Endothelial cell of umbilical vein (primary cell): Measurements from ENCODE around the gene TECPR2. TPM values are rescaled to one million over a fixed set of nuclear protein-coding genes. Genes with fewer than 3 reads are reported as not detected.

Experiments
- BruUV-seq: library from RNA; stranded (reverse); fragments of 400-500 nt; replicated peaks from 2 replicates; lab custom pipeline; 2021; lab: Mats Ljungman, UMichigan
- CTCF ChIA-PET: fragments of 300-600, 350-600 bp; sonication (Branson Sonifier 250); formaldehyde crosslinking; loops from one replicate; lab custom pipeline; 2021; ENCODE audit warnings: antibody characterized with exemption, inconsistent platforms; lab: Charles Lee
- POLR2A ChIA-PET: fragments of 300-600, 350-600 bp; sonication (Branson Sonifier 250); formaldehyde crosslinking; loops from one replicate; lab custom pipeline; 2021; ENCODE audit warnings: antibody characterized with exemption, inconsistent platforms; lab: Charles Lee
- DNase-seq: peaks from one replicate; pipeline ENCODE4 v3.0.0-alpha.2; 2011; ENCODE audit warnings: low read depth, low spot score
- FAIRE-seq: peaks from 2 replicates; lab custom pipeline; 2011; peaks lifted over from hg19 to GRCh38; lab: Jason Lieb, UNC
- H2AFZ ChIP-seq: 2 replicates; pipeline ENCODE4 v1.6.0; 2012; ENCODE audit warnings: low read depth, low read length, control low read depth, inconsistent platforms
- H3K27ac ChIP-seq: 2 replicates; pipeline ENCODE4 v1.5.1; 2011; ENCODE audit warnings: low read depth, mild to moderate bottlenecking, control low read depth, low read length, moderate library complexity; ENCODE audit not compliant: insufficient read depth
- H3K27me3 ChIP-seq, 2 experiments: 2 replicates each; pipeline versions ENCODE4 v1.6.0 to v1.6.1; 2011; ENCODE audit warnings: low read length in 2 of 2, mixed read lengths in 1 of 2; ENCODE audit not compliant: control insufficient read depth in 2 of 2, insufficient read depth in 2 of 2
- H3K36me3 ChIP-seq, 2 experiments: 2 replicates in 1 of 2; 3 replicates in 1 of 2; pipeline ENCODE4 v1.5.1; 2011; ENCODE audit warnings: low read length in 2 of 2, mild to moderate bottlenecking in 1 of 2, moderate library complexity in 1 of 2; ENCODE audit not compliant: control insufficient read depth in 2 of 2, insufficient read depth in 2 of 2; ENCODE audit errors: extremely low read depth in 1 of 2
- H3K4me1 ChIP-seq: 3 replicates; pipeline ENCODE4 v1.5.1; 2011; ENCODE audit warnings: mild to moderate bottlenecking, low read length; ENCODE audit not compliant: control insufficient read depth, insufficient read depth; ENCODE audit errors: extremely low read depth
- H3K4me2 ChIP-seq: 2 replicates; pipeline ENCODE4 v1.6.1; 2011; ENCODE audit warnings: low read length, control low read depth, mixed read lengths; ENCODE audit not compliant: insufficient read depth
- H3K4me3 ChIP-seq, 3 experiments: fragments of 200-600 bp in 1 of 3; sonication (generic), shearing (Covaris generic) in 1 of 3; replicated peaks in 1 of 3; 2 replicates each; pipeline ENCODE4 v1.5.1; 2011 to 2016; ENCODE audit warnings: control low read depth in 3 of 3, low read length in 3 of 3, mild to moderate bottlenecking in 2 of 3, inconsistent platforms in 1 of 3, low read depth in 1 of 3, moderate library complexity in 1 of 3; ENCODE audit not compliant: insufficient read depth in 1 of 3
- H3K79me2 ChIP-seq: 2 replicates; pipeline ENCODE4 v1.6.0; 2012; ENCODE audit warnings: low read length, inconsistent platforms; ENCODE audit not compliant: control insufficient read depth, insufficient read depth
- H3K9ac ChIP-seq: replicated peaks from 2 replicates; pipeline ENCODE3; 2011; ENCODE audit warnings: low read length, control low read depth; ENCODE audit not compliant: insufficient read depth; ENCODE audit errors: extremely low read depth
- H3K9me1 ChIP-seq: replicated peaks from 3 replicates; pipeline ENCODE4 v1.6.0; 2011; ENCODE audit warnings: mild to moderate bottlenecking, low read length; ENCODE audit not compliant: control insufficient read depth, insufficient read depth; ENCODE audit errors: extremely low read depth
- H3K9me3 ChIP-seq: replicated peaks from 2 replicates; pipeline ENCODE4 v1.5.1; 2012; ENCODE audit warnings: low read length, inconsistent platforms; ENCODE audit not compliant: control insufficient read depth, insufficient read depth
- H4K20me1 ChIP-seq: replicated peaks from 2 replicates; pipeline ENCODE3; 2011; ENCODE audit warnings: mild to moderate bottlenecking, low read length; ENCODE audit not compliant: control insufficient read depth, insufficient read depth; ENCODE audit errors: extremely low read depth
- EZH2 ChIP-seq: IDR thresholded peaks from 2 replicates; pipeline ENCODE4 v1.6.1; 2012; ENCODE audit warnings: borderline replicate concordance, low read depth, mild to moderate bottlenecking, moderate library complexity, low read length, inconsistent platforms; ENCODE audit not compliant: severe bottlenecking
- FOS ChIP-seq: IDR thresholded peaks from 2 replicates; pipeline ENCODE4 v1.6.1; 2011; ENCODE audit warnings: mild to moderate bottlenecking, low read length, moderate library complexity, borderline replicate concordance; ENCODE audit not compliant: insufficient read depth
- GATA2 ChIP-seq: IDR thresholded peaks from 2 replicates; pipeline ENCODE4 v1.7.0; 2011; ENCODE audit warnings: low read depth, mild to moderate bottlenecking, moderate library complexity, mixed read lengths, low read length; ENCODE audit not compliant: insufficient read length, insufficient read depth
- JUN ChIP-seq: IDR thresholded peaks from 2 replicates; pipeline ENCODE4 v1.6.1; 2011; ENCODE audit warnings: borderline replicate concordance, low read depth; ENCODE audit not compliant: insufficient read length, insufficient read depth
- MAX ChIP-seq: IDR thresholded peaks from 2 replicates; pipeline ENCODE4 v1.6.1; 2011; ENCODE audit not compliant: insufficient read depth, insufficient read length
- MYC ChIP-seq: IDR thresholded peaks from one replicate; pipeline ENCODE4 v1.6.1; 2011; ENCODE audit warnings: mild to moderate bottlenecking, low read depth, low read length
- POLR2A ChIP-seq: IDR thresholded peaks from 2 replicates; pipeline ENCODE4 v1.6.1; 2012; ENCODE audit warnings: low read depth, mild to moderate bottlenecking, control low read depth, low read length
- POLR2AphosphoS5 ChIP-seq: IDR thresholded peaks from 2 replicates; pipeline ENCODE4 v1.6.1; 2012; ENCODE audit warnings: low read depth, mild to moderate bottlenecking, control low read depth, low read length, moderate library complexity; ENCODE audit not compliant: insufficient read depth
- dilution Hi-C: fragments of 300-500 bp; cut with MboI; formaldehyde crosslinking; loops from one replicate; pipeline ENCODE4 v1.15.0; 2019; ENCODE audit warnings: low sequenced_read_pairs; ENCODE audit not compliant: extremely low pct_ligation_motif_present
- intact Hi-C: fragments of 100-400 bp; cut with micrococcal nuclease; formaldehyde crosslinking; loops from one replicate; pipeline ENCODE4 v1.10.0; 2022
- polyA plus RNA-seq, 4 experiments: library from polyadenylated mRNA; depleted of rRNA in 3 of 4; stranded (reverse) in 3 of 4; unstranded in 1 of 4; fragments of >200 nt; gene quantifications; 2 replicates each; pipeline versions ENCODE4 v1.2.1 to v1.2.3, GENCODE V29; 2011 to 2012; ENCODE audit warnings: missing spikeins in 1 of 4
- total RNA-seq: library from RNA; stranded (reverse); gene quantifications from 2 replicates; pipeline ENCODE4 v1.2.3, GENCODE V29; 2021

TECPR2 gene
- total and polyA plus RNA-seq, 2 donors (not counting 3 experiments of a cell fraction or from before 2014, with no cell fraction given): 8.9 to 21.5 TPM

DNA sequence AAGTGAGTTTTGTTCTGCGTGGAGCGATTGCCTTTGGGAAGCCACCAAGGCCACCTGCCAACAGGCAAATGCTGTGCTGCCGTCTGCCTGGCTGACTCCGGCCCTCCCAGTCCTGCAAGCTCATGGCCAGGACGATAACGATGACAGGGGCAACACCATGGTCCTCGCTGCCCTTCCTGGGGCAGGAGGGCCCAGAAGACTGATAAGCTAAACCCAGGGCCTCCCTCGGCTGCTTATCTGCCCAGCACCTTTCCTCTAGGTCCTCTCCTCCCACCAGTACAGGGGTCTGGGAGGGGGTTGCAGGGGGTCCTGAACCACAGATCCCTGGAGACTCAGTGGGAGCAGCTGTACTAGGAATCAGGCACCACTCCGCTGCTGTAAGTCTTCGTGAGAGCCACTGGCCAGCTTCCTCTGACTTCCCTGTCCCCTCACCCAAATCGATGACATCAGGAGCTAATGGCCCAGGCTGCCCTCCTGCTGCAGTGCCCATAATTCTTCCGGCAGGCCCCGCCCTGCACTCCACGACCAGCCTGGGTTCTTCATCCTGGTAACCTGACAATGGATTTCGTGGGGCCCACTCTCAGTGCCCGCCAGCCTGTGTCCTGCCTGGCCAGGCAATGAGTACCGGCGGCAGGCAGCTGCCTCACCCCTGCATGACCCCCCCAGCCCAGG lies 141.7 kb downstream of the TECPR2 start:
- POLR2A ChIA-PET: interaction anchor here (0.6 kb wide), 1 partner anchor 46 kb away, joined by 3 read pairs; no protein-coding TSS in a partner anchor
- TF ChIP-seq POLR2AphosphoS5: no peak
- TF ChIP-seq MAX: no peak
- no peak for TF ChIP-seq POLR2A
- no peak for TF ChIP-seq EZH2
- TF ChIP-seq JUN: no peak
- TF ChIP-seq MYC: no peak
- TF ChIP-seq FOS: no peak
- TF ChIP-seq GATA2: no peak
- intact Hi-C loops (loop anchor here (10.0 kb wide), 1 partner anchor 140 kb away; the partner anchor contains the start of genes CINP and TECPR2), dilution Hi-C loops (loop anchor here (10.0 kb wide), 1 partner anchor 60 kb away; no protein-coding TSS in a partner anchor)
- FAIRE-seq (no peak), DNase-seq (no peak)
- H3K9ac ChIP-seq: no peak overlapping the region
- H2AFZ ChIP-seq: no peak overlapping the region
- H3K79me2 ChIP-seq: peaks cover 3% of the 10 kb centered on the region
- H3K4me1 ChIP-seq: peaks cover 30% of the 10 kb centered on the region
- CTCF ChIA-PET: interaction anchor here (2.2 kb wide), 1 partner anchor 66 kb away, joined by 12 read pairs; no protein-coding TSS in a partner anchor
- H3K4me2 ChIP-seq: no peak overlapping the region
- no peaks in the 10 kb centered on the region for H3K9me3 ChIP-seq
- peak overlapping the region; percentile 69 for H3K27ac ChIP-seq
- no TSS peak for BruUV-seq
- peaks cover 0 to 5% of the 10 kb centered on the region in 2 experiments for H3K36me3 ChIP-seq
- H4K20me1 ChIP-seq: no peaks in the 10 kb centered on the region
- no peak overlapping the region for H3K4me3 ChIP-seq
- H3K9me1 ChIP-seq: no peaks in the 10 kb centered on the region
- no peaks in the 10 kb centered on the region for H3K27me3 ChIP-seq
